Measurements from ENCODE around the gene GNAO1.

Gene GNAO1

GRCh38 chr16:56315955-56316354 lies 124.7 kb downstream of the GNAO1 start:
- DNase-seq: no peak

GRCh38 chr16:56316545-56316944 lies 125.3 kb downstream of the GNAO1 start:
- no peak for DNase-seq

GRCh38 chr16:56317998-56318826 lies 126.9 kb downstream of the GNAO1 start:
- no peak for DNase-seq

- no peak for DNase-seq
Observed at GRCh38 chr16:56318827-56319140, 127.5 kb downstream of the GNAO1 start.

- DNase-seq: no peak
Observed at GRCh38 chr16:56319376-56319775, 128.1 kb downstream of the GNAO1 start.

GRCh38 chr16:56320056-56320455 lies 128.8 kb downstream of the GNAO1 start:
- DNase-seq: no peak

- no peak for DNase-seq
Observed at GRCh38 chr16:56320811-56321558, 129.7 kb downstream of the GNAO1 start.

- DNase-seq: no peak
Observed at GRCh38 chr16:56321571-56321970, 130.3 kb downstream of the GNAO1 start.

GRCh38 chr16:56324406-56324805 lies 133.1 kb downstream of the GNAO1 start:
- DNase-seq: no peak

- no peak for DNase-seq
Observed at GRCh38 chr16:56325956-56326355, 134.7 kb downstream of the GNAO1 start.

GRCh38 chr16:56327071-56327928 lies 136.0 kb downstream of the GNAO1 start:
- DNase-seq: no peak

- DNase-seq: no peak
Observed at GRCh38 chr16:56327929-56328258, 136.6 kb downstream of the GNAO1 start.

GRCh38 chr16:56328276-56329022 lies 137.2 kb downstream of the GNAO1 start:
- no peak for DNase-seq

GRCh38 chr16:56329887-56330286 lies 138.6 kb downstream of the GNAO1 start:
- no peak for DNase-seq

GRCh38 chr16:56330476-56330875 lies 139.2 kb downstream of the GNAO1 start:
- no peak for DNase-seq

- no peak for DNase-seq
Observed at GRCh38 chr16:56331399-56331798, 140.1 kb downstream of the GNAO1 start.

- no peak for DNase-seq
Observed at GRCh38 chr16:56331915-56332314, 140.6 kb downstream of the GNAO1 start.

GRCh38 chr16:56332464-56333079 lies 141.3 kb downstream of the GNAO1 start:
- DNase-seq: no peak

- DNase-seq: no peak
Observed at GRCh38 chr16:56334761-56335160, 143.5 kb downstream of the GNAO1 start.

GRCh38 chr16:56336071-56336688 lies 144.9 kb downstream of the GNAO1 start:
- DNase-seq: no peak

GRCh38 chr16:56336711-56337110 lies 145.4 kb downstream of the GNAO1 start:
- DNase-seq: no peak

All from NCI-H2029 treated with DMSO at 0.1 percent for 48 hours (cell line).